Mesenchymal stem cell (in vitro differentiated cells and primary cell): Measurements from ENCODE around the gene RBBP8NL.

Source experiments
- DNase-seq: peaks from one replicate; pipeline ENCODE4 v3.0.0-alpha.2; 2013
- H2AFZ ChIP-seq: one replicate; pipeline ENCODE4 v1.6.1; 2013; ENCODE audit warnings: low read depth, mild to moderate bottlenecking, control low read depth, inconsistent platforms, low read length, moderate library complexity
- H2AK5ac ChIP-seq: 2 replicates; pipeline ENCODE4 v1.6.1; 2013; ENCODE audit warnings: low read length, moderate library complexity, mild to moderate bottlenecking, inconsistent platforms; ENCODE audit not compliant: severe bottlenecking
- H2BK120ac ChIP-seq: one replicate; pipeline ENCODE4 v1.6.1; 2013; ENCODE audit warnings: low read depth, mild to moderate bottlenecking, inconsistent platforms, low read length, moderate library complexity
- H2BK12ac ChIP-seq, 2 experiments: one replicate each; pipeline ENCODE4 v1.6.1; 2013; ENCODE audit warnings: inconsistent platforms in 2 of 2, low read length in 2 of 2, mild to moderate bottlenecking in 2 of 2, moderate library complexity in 2 of 2, control low read depth in 1 of 2
- H2BK15ac ChIP-seq: one replicate; pipeline ENCODE4 v1.6.1; 2013; ENCODE audit warnings: mild to moderate bottlenecking, low read depth, inconsistent platforms; ENCODE audit not compliant: poor library complexity, severe bottlenecking
- H2BK5ac ChIP-seq: 2 replicates; pipeline ENCODE4 v1.6.1; 2013; ENCODE audit warnings: low read depth, mild to moderate bottlenecking, low read length, control low read depth, inconsistent platforms; ENCODE audit not compliant: poor library complexity, severe bottlenecking
- H3K14ac ChIP-seq, 2 experiments: one replicate each; pipeline ENCODE4 v1.6.1; 2013; ENCODE audit warnings: inconsistent platforms in 2 of 2, low read length in 2 of 2, control low read depth in 1 of 2, mild to moderate bottlenecking in 1 of 2, moderate library complexity in 1 of 2
- H3K18ac ChIP-seq, 2 experiments: one replicate each; pipeline ENCODE4 v1.6.1; 2013; ENCODE audit warnings: inconsistent platforms in 2 of 2, low read length in 2 of 2, control low read depth in 1 of 2, low read depth in 1 of 2, mild to moderate bottlenecking in 1 of 2
- H3K23ac ChIP-seq, 2 experiments: one replicate each; pipeline ENCODE4 v1.6.1; 2013; ENCODE audit warnings: inconsistent platforms in 2 of 2, low read length in 2 of 2, mild to moderate bottlenecking in 2 of 2, moderate library complexity in 2 of 2, control low read depth in 1 of 2
- H3K27ac ChIP-seq: 2 replicates; pipeline ENCODE4 v1.5.1; 2013; ENCODE audit warnings: mild to moderate bottlenecking, moderate library complexity, low read length, control low read depth, inconsistent platforms; ENCODE audit not compliant: poor library complexity, severe bottlenecking
- H3K27me3 ChIP-seq, 2 experiments: 2 replicates each; pipeline versions ENCODE4 v1.6.1 to v1.7.0; 2013; ENCODE audit warnings: low read length in 2 of 2, mild to moderate bottlenecking in 2 of 2, moderate library complexity in 2 of 2, control low read depth in 1 of 2, inconsistent platforms in 1 of 2; ENCODE audit not compliant: control insufficient read depth in 1 of 2, insufficient read depth in 1 of 2
- H3K36me3 ChIP-seq, 2 experiments: 2 replicates each; pipeline versions ENCODE4 v1.6.1 to v1.7.0; 2013; ENCODE audit warnings: low read length in 2 of 2, control low read depth in 1 of 2, inconsistent platforms in 1 of 2, low read depth in 1 of 2, mild to moderate bottlenecking in 1 of 2; ENCODE audit not compliant: insufficient read depth in 2 of 2, control insufficient read depth in 1 of 2
- H3K4ac ChIP-seq, 2 experiments: one replicate each; pipeline ENCODE4 v1.6.1; 2013; ENCODE audit warnings: inconsistent platforms in 2 of 2, low read length in 2 of 2, mild to moderate bottlenecking in 2 of 2, moderate library complexity in 2 of 2, control low read depth in 1 of 2, low read depth in 1 of 2
- H3K4me1 ChIP-seq: 2 replicates; pipeline ENCODE4 v1.6.1; 2013; ENCODE audit warnings: low read depth, low read length, control low read depth; ENCODE audit not compliant: control insufficient read depth, insufficient read depth
- H3K4me2 ChIP-seq: 2 replicates; pipeline ENCODE4 v1.6.1; 2013; ENCODE audit warnings: low read length, mild to moderate bottlenecking, inconsistent platforms; ENCODE audit not compliant: poor library complexity, severe bottlenecking
- H3K4me3 ChIP-seq, 2 experiments: 2 replicates each; pipeline versions ENCODE4 v1.5.1 to v1.7.0; 2013; ENCODE audit warnings: low read length in 2 of 2, mild to moderate bottlenecking in 2 of 2, control low read depth in 1 of 2, low read depth in 1 of 2; ENCODE audit not compliant: insufficient read depth in 1 of 2
- H3K79me1 ChIP-seq: replicated peaks from 2 replicates; pipeline ENCODE4 v1.6.1; 2013; ENCODE audit warnings: mild to moderate bottlenecking, control low read depth, low read length, inconsistent platforms; ENCODE audit not compliant: poor library complexity, severe bottlenecking
- H3K9ac ChIP-seq: 2 replicates; pipeline ENCODE4 v1.7.0; 2013; ENCODE audit warnings: mild to moderate bottlenecking, low read length, moderate library complexity
- H3K9me3 ChIP-seq: 2 replicates; pipeline ENCODE4 v1.7.0; 2013; ENCODE audit warnings: mild to moderate bottlenecking, low read length; ENCODE audit not compliant: control insufficient read depth
- H4K8ac ChIP-seq: one replicate; pipeline ENCODE4 v1.6.1; 2013; ENCODE audit warnings: inconsistent platforms, mild to moderate bottlenecking, low read length, moderate library complexity
- H4K91ac ChIP-seq: one replicate; pipeline ENCODE4 v1.6.1; 2013; ENCODE audit warnings: mild to moderate bottlenecking, low read length, inconsistent platforms
- WGBS: methylation state at CpG from one replicate; pipeline ENCODE4 v1.1.7; 2013; ENCODE audit warnings: mixed read lengths; 5-methylcytosine and 5-hydroxymethylcytosine counted together

RBBP8NL gene

GRCh38 chr20:62398120-62398821 is 29.1 kb downstream of the RBBP8NL start:
- Histone ChIP-seq H3K27me3 (no peaks in the 10 kb centered on the region), H2BK12ac (no peak overlapping the region), H2AK5ac (no peak overlapping the region), H3K27ac (no peak overlapping the region), H2AFZ (no peak overlapping the region), H3K9me3 (no peaks in the 10 kb centered on the region), H3K4me2 (no peak overlapping the region), H4K91ac (no peak overlapping the region), H2BK15ac (no peak overlapping the region), H2BK120ac (no peak overlapping the region), H3K18ac (no peak overlapping the region), H4K8ac (no peak overlapping the region), H3K36me3 (peaks cover 15 to 80% of the 10 kb centered on the region in 2 experiments), H3K4me1 (peaks cover 1% of the 10 kb centered on the region), H3K79me1 (peaks cover 10% of the 10 kb centered on the region), H3K14ac (no peak overlapping the region), H3K9ac (no peak overlapping the region), H3K4ac (no peak overlapping the region), H2BK5ac (no peak overlapping the region), H3K4me3 (no peak overlapping the region), H3K23ac (no peak overlapping the region)
- no peak for DNase-seq
- 93% methylated on average over 19 of the region's 19 CpGs for WGBS

- WGBS, result 93% methylated on average over 35 of the region's 35 CpGs
- Histone ChIP-seq H2AFZ (no peak overlapping the region), H2BK15ac (no peak overlapping the region), H4K8ac (no peak overlapping the region), H3K4ac (no peak overlapping the region), H2AK5ac (no peak overlapping the region), H3K36me3 (peaks cover 25 to 83% of the 10 kb centered on the region in 2 experiments), H3K9me3 (no peaks in the 10 kb centered on the region), H3K18ac (no peak overlapping the region), H3K14ac (no peak overlapping the region), H3K4me1 (peaks cover 1% of the 10 kb centered on the region), H3K23ac (no peak overlapping the region), H2BK12ac (no peak overlapping the region), H2BK5ac (no peak overlapping the region), H3K27ac (no peak overlapping the region), H2BK120ac (no peak overlapping the region), H3K4me2 (no peak overlapping the region), H4K91ac (no peak overlapping the region), H3K4me3 (no peak overlapping the region), H3K27me3 (no peaks in the 10 kb centered on the region), H3K79me1 (peaks cover 16% of the 10 kb centered on the region), H3K9ac (no peak overlapping the region)
- no peak for DNase-seq
Observed at GRCh38 chr20:62396367-62397239, 30.7 kb downstream of the RBBP8NL start.

GRCh38 chr20:62395311-62396242 is 31.8 kb downstream of the RBBP8NL start:
- Histone ChIP-seq H2BK15ac (no peak overlapping the region), H3K9me3 (no peaks in the 10 kb centered on the region), H3K36me3 (peaks cover 35 to 85% of the 10 kb centered on the region in 2 experiments), H2BK120ac (no peak overlapping the region), H3K14ac (no peak overlapping the region), H3K4me3 (no peak overlapping the region), H3K27ac (no peak overlapping the region), H4K91ac (no peak overlapping the region), H3K4me2 (no peak overlapping the region), H4K8ac (no peak overlapping the region), H3K79me1 (peaks cover 15% of the 10 kb centered on the region), H3K4ac (no peak overlapping the region), H3K9ac (no peak overlapping the region), H3K4me1 (no peaks in the 10 kb centered on the region), H3K23ac (peak overlapping the region in 1 of 2 experiments; percentile 25), H2AK5ac (no peak overlapping the region), H2AFZ (no peak overlapping the region), H2BK5ac (no peak overlapping the region), H2BK12ac (no peak overlapping the region), H3K27me3 (no peaks in the 10 kb centered on the region), H3K18ac (no peak overlapping the region)
- 92% methylated on average over 27 of the region's 27 CpGs for WGBS
- no peak for DNase-seq
